Chondrocyte (in vitro differentiated cells): Measurements from ENCODE around the gene FGF10. TPM values are rescaled to one million over a fixed set of nuclear protein-coding genes. Genes with fewer than 3 reads are reported as not detected.

Source experiments
- DNase-seq: peaks from one replicate; pipeline ENCODE4 v3.0.0; 2021; ENCODE audit warnings: mixed read lengths, low spot score
- H3K27ac Mint-ChIP-seq: one replicate; pipeline ENCODE4 v1.8.0; 2021; ENCODE audit warnings: mild to moderate bottlenecking, moderate library complexity, mixed read lengths; ENCODE audit not compliant: unreplicated experiment
- H3K27me3 Mint-ChIP-seq: 2 replicates; pipeline ENCODE4 v1.8.0; 2021; ENCODE audit warnings: low read depth, mixed read lengths
- H3K36me3 Mint-ChIP-seq: 2 replicates; pipeline ENCODE4 v1.8.0; 2021; ENCODE audit warnings: low read depth, mixed read lengths
- H3K4me1 Mint-ChIP-seq: 2 replicates; pipeline ENCODE4 v1.8.0; 2021; ENCODE audit warnings: low read depth, mild to moderate bottlenecking, mixed read lengths
- H3K4me3 Mint-ChIP-seq: one replicate; pipeline ENCODE4 v1.8.0; 2021; ENCODE audit warnings: mild to moderate bottlenecking, moderate library complexity, mixed read lengths; ENCODE audit not compliant: unreplicated experiment
- H3K9me3 Mint-ChIP-seq: 2 replicates; pipeline ENCODE4 v1.8.0; 2021; ENCODE audit warnings: low read depth, mixed read lengths
- CTCF ChIP-seq: fragments of 200-600 bp; sonication (generic); IDR thresholded peaks from 2 replicates; pipeline ENCODE4 v1.5.0; 2021; ENCODE audit warnings: antibody characterized with exemption, mild to moderate bottlenecking, moderate library complexity
- total RNA-seq: library from RNA; stranded (reverse); gene quantifications from 3 replicates; pipeline ENCODE4 v1.2.1, GENCODE V29; 2021

Gene FGF10
- total RNA-seq, 1 donor from 2014 or later: not detected

- Mint-ChIP-seq H3K36me3 (no peaks in the 10 kb centered on the region), H3K4me1 (no peaks in the 10 kb centered on the region), H3K9me3 (no peaks in the 10 kb centered on the region), H3K27ac (no peak overlapping the region), H3K27me3 (peaks cover 5% of the 10 kb centered on the region), H3K4me3 (no peak overlapping the region)
- no peak for TF ChIP-seq CTCF
- no peak for DNase-seq
Observed at GRCh38 chr5:44275329-44275728, 113.9 kb downstream of the FGF10 start.

- no peak for DNase-seq
- Mint-ChIP-seq H3K27ac (no peak overlapping the region), H3K4me1 (no peaks in the 10 kb centered on the region), H3K4me3 (no peak overlapping the region), H3K9me3 (no peaks in the 10 kb centered on the region), H3K36me3 (no peaks in the 10 kb centered on the region), H3K27me3 (no peaks in the 10 kb centered on the region)
- no peak for TF ChIP-seq CTCF
Observed at GRCh38 chr5:44267909-44268308, 121.3 kb downstream of the FGF10 start.

GRCh38 chr5:44266882-44267576 lies 122.2 kb downstream of the FGF10 start:
- H3K27me3 Mint-ChIP-seq: peaks cover 1% of the 10 kb centered on the region
- H3K36me3 Mint-ChIP-seq: no peaks in the 10 kb centered on the region
- H3K9me3 Mint-ChIP-seq: no peaks in the 10 kb centered on the region
- no peak for TF ChIP-seq CTCF
- no peak overlapping the region for H3K4me3 Mint-ChIP-seq
- no peak for DNase-seq
- H3K4me1 Mint-ChIP-seq: no peaks in the 10 kb centered on the region
- H3K27ac Mint-ChIP-seq: no peak overlapping the region

GRCh38 chr5:44265713-44266112 lies 123.5 kb downstream of the FGF10 start:
- Mint-ChIP-seq H3K4me3 (no peak overlapping the region), H3K36me3 (no peaks in the 10 kb centered on the region), H3K4me1 (no peaks in the 10 kb centered on the region), H3K27me3 (peaks cover 1% of the 10 kb centered on the region), H3K9me3 (no peaks in the 10 kb centered on the region), H3K27ac (no peak overlapping the region)
- no peak for TF ChIP-seq CTCF
- no peak for DNase-seq

GRCh38 chr5:44260793-44261192 lies 128.4 kb downstream of the FGF10 start:
- Mint-ChIP-seq H3K27ac (no peak overlapping the region), H3K4me1 (no peaks in the 10 kb centered on the region), H3K9me3 (no peaks in the 10 kb centered on the region), H3K27me3 (peaks cover 3% of the 10 kb centered on the region), H3K4me3 (no peak overlapping the region), H3K36me3 (no peaks in the 10 kb centered on the region)
- DNase-seq: no peak
- TF ChIP-seq CTCF: no peak
